IMR-90 (cell line): ENCODE data around the gene SRC. TPM values are rescaled to one million over a fixed set of nuclear protein-coding genes. Genes with fewer than 3 reads are reported as not detected.

Experiments used
- ATAC-seq: fragments of 200-7000 bp; cut with Tn5 transposase; 2 replicates; pipeline ENCODE4 v1.9.1; 2020; ENCODE audit warnings: low read depth, mild to moderate bottlenecking, moderate library complexity
- BruUV-seq: library from RNA; stranded (reverse); fragments of 400-500 nt; replicated peaks from 2 replicates; lab custom pipeline; 2021; lab: Mats Ljungman, UMichigan
- CTCF ChIA-PET: fragments of 300-600 bp; formaldehyde crosslinking; extraction: SDS; loops from one replicate; lab custom pipeline; 2021; ENCODE audit warnings: antibody characterized with exemption; lab: Yijun Ruan, JAX
- POLR2A ChIA-PET: fragments of 300-600 bp; sonication (Branson Sonifier 250); formaldehyde crosslinking; loops from one replicate; lab custom pipeline; 2022; ENCODE audit warnings: antibody characterized with exemption; ENCODE audit not compliant: unreplicated experiment; lab: Charles Lee
- DNase-seq: peaks from one replicate; pipeline ENCODE4 v3.0.0; 2013
- H2AFZ ChIP-seq: replicated peaks from 2 replicates; pipeline ENCODE3; 2013; ENCODE audit warnings: low read length, mild to moderate bottlenecking; ENCODE audit not compliant: poor library complexity
- H2AK5ac ChIP-seq: 2 replicates; pipeline ENCODE4 v1.6.1; 2013; ENCODE audit warnings: low read depth, low read length, inconsistent platforms
- H2AK9ac ChIP-seq: replicated peaks from 2 replicates; pipeline ENCODE3; 2013; ENCODE audit warnings: mild to moderate bottlenecking, low read depth, low read length, moderate library complexity; ENCODE audit not compliant: poor library complexity
- H2BK120ac ChIP-seq: 2 replicates; pipeline ENCODE4 v1.6.1; 2013; ENCODE audit warnings: low read depth, low read length, inconsistent platforms
- H2BK15ac ChIP-seq: 3 replicates; pipeline ENCODE4 v1.6.1; 2013; ENCODE audit warnings: low read depth, low read length, inconsistent platforms
- H2BK20ac ChIP-seq: 2 replicates; pipeline ENCODE4 v1.6.1; 2013; ENCODE audit warnings: low read depth, mild to moderate bottlenecking, inconsistent platforms, low read length, moderate library complexity
- H2BK5ac ChIP-seq: 2 replicates; pipeline ENCODE4 v1.6.1; 2013; ENCODE audit warnings: mild to moderate bottlenecking, low read depth, low read length, inconsistent platforms; ENCODE audit not compliant: poor library complexity, severe bottlenecking
- H3K14ac ChIP-seq: replicated peaks from 2 replicates; pipeline ENCODE4 v1.6.1; 2013; ENCODE audit warnings: low read depth, low read length, inconsistent platforms
- H3K18ac ChIP-seq: 2 replicates; pipeline ENCODE4 v1.6.1; 2013; ENCODE audit warnings: low read depth, low read length, control low read depth
- H3K23ac ChIP-seq: 2 replicates; pipeline ENCODE4 v1.6.1; 2013; ENCODE audit warnings: low read depth, low read length, inconsistent platforms
- H3K27ac ChIP-seq: 2 replicates; pipeline ENCODE4 v1.5.1; 2013; ENCODE audit warnings: mild to moderate bottlenecking, control low read depth, low read length; ENCODE audit not compliant: insufficient read depth
- H3K27me3 ChIP-seq: 2 replicates; pipeline ENCODE4 v1.6.1; 2013; ENCODE audit warnings: low read length; ENCODE audit not compliant: control insufficient read depth, insufficient read depth
- H3K36me3 ChIP-seq: 2 replicates; pipeline ENCODE4 v1.6.1; 2013; ENCODE audit warnings: low read length, mixed read lengths; ENCODE audit not compliant: control insufficient read depth, insufficient read depth
- H3K4ac ChIP-seq: 2 replicates; pipeline ENCODE4 v1.6.1; 2013; ENCODE audit warnings: low read depth, low read length, inconsistent platforms
- H3K4me1 ChIP-seq: 2 replicates; pipeline ENCODE4 v1.6.1; 2013; ENCODE audit warnings: low read length, mixed read lengths; ENCODE audit not compliant: control insufficient read depth, insufficient read depth
- H3K4me2 ChIP-seq: 2 replicates; pipeline ENCODE4 v1.6.1; 2013; ENCODE audit warnings: low read depth, mild to moderate bottlenecking, control low read depth, low read length, moderate library complexity
- H3K4me3 ChIP-seq: 2 replicates; pipeline ENCODE4 v1.5.1; 2013; ENCODE audit warnings: low read depth, mild to moderate bottlenecking, control low read depth, low read length, moderate library complexity; ENCODE audit not compliant: insufficient read depth
- H3K56ac ChIP-seq: 2 replicates; pipeline ENCODE4 v1.6.1; 2013; ENCODE audit warnings: low read length, inconsistent platforms; ENCODE audit not compliant: insufficient read depth; ENCODE audit errors: extremely low read depth
- H3K79me1 ChIP-seq, 2 experiments: 2 replicates each; pipeline ENCODE4 v1.6.1; 2013; ENCODE audit warnings: low read length in 2 of 2, inconsistent platforms in 1 of 2, low read depth in 1 of 2
- H3K9ac ChIP-seq: 2 replicates; pipeline ENCODE4 v1.6.1; 2013; ENCODE audit warnings: low read depth, low read length, control low read depth
- H3K9me1 ChIP-seq: 2 replicates; pipeline ENCODE4 v1.6.1; 2013; ENCODE audit warnings: low read length, inconsistent platforms; ENCODE audit not compliant: insufficient read depth
- H3K9me3 ChIP-seq: 2 replicates; pipeline ENCODE4 v1.6.1; 2013; ENCODE audit warnings: low read length; ENCODE audit not compliant: control insufficient read depth, insufficient read depth
- H4K20me1 ChIP-seq: 2 replicates; pipeline ENCODE4 v1.6.1; 2013; ENCODE audit warnings: low read length, inconsistent platforms; ENCODE audit not compliant: insufficient read depth
- H4K5ac ChIP-seq: 2 replicates; pipeline ENCODE4 v1.6.1; 2013; ENCODE audit warnings: mild to moderate bottlenecking, low read depth, low read length, control low read depth
- H4K8ac ChIP-seq, 2 experiments: 2 replicates each; pipeline ENCODE4 v1.6.1; 2013; ENCODE audit warnings: low read depth in 2 of 2, low read length in 2 of 2, control low read depth in 1 of 2, inconsistent platforms in 1 of 2
- H4K91ac ChIP-seq: 2 replicates; pipeline ENCODE4 v1.6.1; 2013; ENCODE audit warnings: low read depth, low read length, inconsistent platforms; ENCODE audit not compliant: insufficient read depth
- CEBPB ChIP-seq: IDR thresholded peaks from 2 replicates; pipeline ENCODE4 v1.6.1; 2012; ENCODE audit warnings: low read depth, low read length, improper control_type of control experiment
- ELK1 ChIP-seq: fragments of 150-350 bp; IDR thresholded peaks from 2 replicates; pipeline ENCODE4 v1.6.1; 2016; ENCODE audit warnings: low read depth, mild to moderate bottlenecking, low read length, moderate library complexity, borderline replicate concordance
- FOS ChIP-seq: fragments of 150-350 bp; IDR thresholded peaks from 2 replicates; pipeline ENCODE4 v1.6.1; 2016; ENCODE audit warnings: low read depth, low read length
- SMC3 ChIP-seq: fragments of 150-350 bp; IDR thresholded peaks from 2 replicates; pipeline ENCODE4 v1.6.1; 2016; ENCODE audit warnings: low read depth, mild to moderate bottlenecking, antibody characterized with exemption, low read length, moderate library complexity
- WGBS, 2 experiments: methylation state at CpG; one replicate each; pipeline versions ENCODE4 v1.1.5 to v1.1.7; 2013; ENCODE audit warnings: missing lambda C conversion rate in 2 of 2; ENCODE audit not compliant: insufficient read length in 1 of 2; ENCODE audit errors: extremely low coverage in 2 of 2; 5-methylcytosine and 5-hydroxymethylcytosine counted together
- dilution Hi-C: fragments of 300-500 bp; cut with HindIII; formaldehyde crosslinking; loops from one replicate; pipeline ENCODE4 v1.14.3; 2018; ENCODE audit warnings: low sequenced_read_pairs; ENCODE audit not compliant: unreplicated experiment
- in situ Hi-C: fragments of 300-500 bp; cut with MboI; formaldehyde crosslinking; loops from 3 replicates; pipeline ENCODE4 v1.14.3; 2019; ENCODE audit warnings: low sequenced_read_pairs, inconsistent platforms, mixed read lengths
- intact Hi-C: fragments of 100-400 bp; cut with micrococcal nuclease; formaldehyde crosslinking; loops from 2 replicates; pipeline ENCODE4 v1.10.0; 2022
- polyA plus RNA-seq, 3 experiments: library from polyadenylated mRNA; depleted of rRNA; stranded (reverse); fragments of >200 nt; gene quantifications; 2 replicates each; pipeline ENCODE4 v1.2.3, GENCODE V29; 2012; ENCODE audit warnings: low replicate concordance in 1 of 3
- total RNA-seq: library from RNA; depleted of rRNA; stranded (reverse); fragments of >200 nt; gene quantifications from 2 replicates; pipeline ENCODE4 v1.2.3, GENCODE V29; 2012

SRC gene
- total and polyA plus RNA-seq, 2 of the 4 experiments (the other 2 are of a cell fraction), result 7.0 to 24.2 TPM

GRCh38 chr20:37347347-37347823, 1.4 kb downstream of the SRC start (continued):
- TF ChIP-seq ELK1, result no peak

- Histone ChIP-seq H2AFZ (no peak overlapping the region), H3K79me1 (peaks cover 30 to 75% of the 10 kb centered on the region in 2 experiments), H3K4me3 (no peak overlapping the region), H3K4ac (no peak overlapping the region; the same call in 1 of the 2 replicates), H3K4me2 (peak overlapping the region; percentile 28; the same call in 1 of the 2 replicates), H4K8ac (no peak overlapping the region), H3K18ac (no peak overlapping the region), H4K91ac (no peak overlapping the region), H3K56ac (no peak overlapping the region), H2BK120ac (no peak overlapping the region), H4K20me1 (peaks cover 51% of the 10 kb centered on the region), H2AK5ac (peak overlapping the region; percentile 51; the same call in 1 of the 2 replicates), H3K9ac (no peak overlapping the region), H3K23ac (peak overlapping the region; percentile 39; the same call in 1 of the 2 replicates), H3K9me3 (no peaks in the 10 kb centered on the region), H2BK5ac (no peak overlapping the region), H3K27me3 (no peaks in the 10 kb centered on the region), H3K27ac (no peak overlapping the region), H3K9me1 (peaks cover 26% of the 10 kb centered on the region), H3K36me3 (peaks cover 8% of the 10 kb centered on the region; the same call in 1 of the 2 replicates), H2BK15ac (no peak overlapping the region; the same call in 2 of the 3 replicates), H4K5ac (no peak overlapping the region), H2AK9ac (peak overlapping the region; percentile 98), H3K4me1 (peaks cover 13% of the 10 kb centered on the region), H3K14ac (no peak overlapping the region), H2BK20ac (no peak overlapping the region)
- BruUV-seq, result no TSS peak
- TF ChIP-seq FOS (no peak), SMC3 (no peak), CEBPB (no peak)
- intact Hi-C loops, result no loop called here
- ChIA-PET CTCF (no interaction called here), POLR2A (no interaction called here)
- DNase-seq (no peak), ATAC-seq (no peak)
- WGBS, 2 experiments, result no CpG with 5 or more reads among the region's 11 CpGs
- in situ Hi-C loops, result no loop called here
- dilution Hi-C loops, result no loop called here
These were observed 2.2 kb downstream of the SRC start for GRCh38 chr20:37347891-37348791.
